GM21619 (cell line): ENCODE data around the gene EGFL8.
A peak's percentile ranks its signal among the peaks of the same experiment; 100 is the strongest.
"Not testable (repeated sequence)": the region's sequence is repeated elsewhere in the genome, so short reads cannot be mapped to it uniquely, and the experiment has no call there.

Source experiments
- ATAC-seq: cut with Tn5 transposase; IDR thresholded peaks from one replicate; pipeline ENCODE4 v1.9.1; 2021; ENCODE audit not compliant: unreplicated experiment

Gene EGFL8

GRCh38 chr6:32182555-32182981 is 18.2 kb downstream of the EGFL8 start:
- no peak for ATAC-seq

- ATAC-seq: no peak
Observed at GRCh38 chr6:32183030-32183429, 18.6 kb downstream of the EGFL8 start.

GRCh38 chr6:32183483-32184083 is 19.2 kb downstream of the EGFL8 start:
- no peak for ATAC-seq

GRCh38 chr6:32184084-32184640 is 19.8 kb downstream of the EGFL8 start, which contains the start of gene AGER:
AGER (minus strand) TSS chr6:32184253; CDS start chr6:32184222, 31 bp downstream.
- no peak for ATAC-seq

- ATAC-seq: not testable (repeated sequence)
Observed at GRCh38 chr6:32185681-32186131, 21.3 kb downstream of the EGFL8 start.

- not testable (repeated sequence) for ATAC-seq
Observed at GRCh38 chr6:32186151-32186840, 21.9 kb downstream of the EGFL8 start.

GRCh38 chr6:32187009-32187709 is 22.8 kb downstream of the EGFL8 start:
- no peak for ATAC-seq

GRCh38 chr6:32187725-32188380 is 23.5 kb downstream of the EGFL8 start:
- not testable (repeated sequence) for ATAC-seq

GRCh38 chr6:32188381-32189068 is 24.1 kb downstream of the EGFL8 start:
- no peak for ATAC-seq

- ATAC-seq: no peak
Observed at GRCh38 chr6:32189069-32189741, 24.8 kb downstream of the EGFL8 start.

GRCh38 chr6:32189742-32190053 is 25.3 kb downstream of the EGFL8 start:
- no peak for ATAC-seq

- ATAC-seq: peak; percentile 47
Observed at GRCh38 chr6:32190054-32190851, 25.9 kb downstream of the EGFL8 start, which contains the start of gene PBX2. PBX2 (minus strand) TSS chr6:32190202; CDS start chr6:32189915, 287 bp downstream.

GRCh38 chr6:32190911-32191677 is 26.7 kb downstream of the EGFL8 start:
- no peak for ATAC-seq

- ATAC-seq: no peak
Observed at GRCh38 chr6:32191696-32192607, 27.6 kb downstream of the EGFL8 start.

- ATAC-seq: no peak
Observed at GRCh38 chr6:32192608-32193039, 28.2 kb downstream of the EGFL8 start, which contains the start of gene GPSM3. GPSM3 (minus strand) TSS chr6:32192643; CDS start chr6:32192513, 130 bp downstream.

GRCh38 chr6:32193096-32193495 is 28.7 kb downstream of the EGFL8 start:
- not testable (repeated sequence) for ATAC-seq

GRCh38 chr6:32194388-32194787 is 30.0 kb downstream of the EGFL8 start:
- ATAC-seq: no peak
